HEK293 (cell line): ENCODE data around the gene PRSS8.

ENCODE experiments used
- BCL11A ChIP-seq: fragments of 450-650 bp; formaldehyde crosslinking; IDR thresholded peaks from 2 replicates; pipeline ENCODE4 v1.5.1; 2016; ENCODE audit warnings: low read depth, missing biosample characterization, missing genetic modification characterization
- BCL6B ChIP-seq: fragments of 450-650 bp; formaldehyde crosslinking; IDR thresholded peaks from 2 replicates; pipeline ENCODE4 v1.5.1; 2017; ENCODE audit warnings: missing biosample characterization, missing genetic modification characterization
- CTCF ChIP-seq: fragments of 450-650 bp; formaldehyde crosslinking; IDR thresholded peaks from 2 replicates; pipeline ENCODE4 v1.5.1; 2016; ENCODE audit warnings: missing biosample characterization, missing genetic modification characterization
- KLF17 ChIP-seq: fragments of 450-650 bp; formaldehyde crosslinking; IDR thresholded peaks from 2 replicates; pipeline ENCODE4 v1.5.1; 2016; ENCODE audit warnings: missing biosample characterization, missing genetic modification characterization
- KLF9 ChIP-seq: fragments of 450-650 bp; formaldehyde crosslinking; IDR thresholded peaks from 2 replicates; pipeline ENCODE4 v1.5.1; 2016; ENCODE audit warnings: missing biosample characterization, missing genetic modification characterization, low read depth
- PRDM1 ChIP-seq: fragments of 450-650 bp; formaldehyde crosslinking; IDR thresholded peaks from 2 replicates; pipeline ENCODE4; 2016; ENCODE audit warnings: missing biosample characterization, missing genetic modification characterization
- SCRT1 ChIP-seq: fragments of 450-650 bp; formaldehyde crosslinking; IDR thresholded peaks from 2 replicates; pipeline ENCODE4 v1.5.1; 2016; ENCODE audit warnings: missing biosample characterization, missing genetic modification characterization, borderline replicate concordance
- TSHZ1 ChIP-seq: fragments of 450-650 bp; formaldehyde crosslinking; IDR thresholded peaks from 2 replicates; pipeline ENCODE4 v1.5.1; 2016; ENCODE audit warnings: missing biosample characterization, missing genetic modification characterization, borderline replicate concordance
- ZBTB21 ChIP-seq: fragments of 450-650 bp; formaldehyde crosslinking; IDR thresholded peaks from 2 replicates; pipeline ENCODE4 v1.5.1; 2017; ENCODE audit warnings: missing biosample characterization, missing genetic modification characterization
- ZBTB48 ChIP-seq: fragments of 450-650 bp; formaldehyde crosslinking; IDR thresholded peaks from 2 replicates; pipeline ENCODE4 v1.5.1; 2016; ENCODE audit warnings: missing biosample characterization, missing genetic modification characterization
- ZBTB6 ChIP-seq: fragments of 450-650 bp; formaldehyde crosslinking; IDR thresholded peaks from 2 replicates; pipeline ENCODE4 v1.5.1; 2017; ENCODE audit warnings: missing biosample characterization, missing genetic modification characterization
- ZFP41 ChIP-seq: fragments of 450-650 bp; formaldehyde crosslinking; IDR thresholded peaks from 2 replicates; pipeline ENCODE4 v1.5.1; 2016; ENCODE audit warnings: missing biosample characterization, missing genetic modification characterization, borderline replicate concordance
- ZFP69B ChIP-seq: fragments of 450-650 bp; formaldehyde crosslinking; IDR thresholded peaks from 2 replicates; pipeline ENCODE4 v1.5.1; 2016; ENCODE audit warnings: missing biosample characterization, missing genetic modification characterization
- ZNF155 ChIP-seq: fragments of 450-650 bp; formaldehyde crosslinking; IDR thresholded peaks from 2 replicates; pipeline ENCODE4 v1.5.1; 2016; ENCODE audit warnings: missing biosample characterization, missing genetic modification characterization
- ZNF26 ChIP-seq: fragments of 450-650 bp; formaldehyde crosslinking; IDR thresholded peaks from 2 replicates; pipeline ENCODE4 v1.5.1; 2016; ENCODE audit warnings: missing biosample characterization, missing genetic modification characterization
- ZNF280C ChIP-seq: fragments of 450-650 bp; formaldehyde crosslinking; IDR thresholded peaks from 2 replicates; pipeline ENCODE4 v1.5.1; 2016; ENCODE audit warnings: missing biosample characterization, missing genetic modification characterization
- ZNF335 ChIP-seq: fragments of 450-650 bp; formaldehyde crosslinking; conservative IDR thresholded peaks from 2 replicates; pipeline ENCODE4 v1.5.1; 2016; ENCODE audit warnings: missing biosample characterization, missing genetic modification characterization
- ZNF510 ChIP-seq: fragments of 450-650 bp; formaldehyde crosslinking; IDR thresholded peaks from 2 replicates; pipeline ENCODE4 v1.5.1; 2018; ENCODE audit warnings: mild to moderate bottlenecking, missing genetic modification characterization, missing biosample characterization; ENCODE audit not compliant: insufficient replicate concordance
- ZNF521 ChIP-seq: fragments of 450-650 bp; formaldehyde crosslinking; IDR thresholded peaks from 2 replicates; pipeline ENCODE4 v1.5.1; 2017; ENCODE audit warnings: missing biosample characterization, mild to moderate bottlenecking, missing genetic modification characterization
- ZNF529 ChIP-seq: fragments of 450-650 bp; formaldehyde crosslinking; IDR thresholded peaks from 2 replicates; pipeline ENCODE4 v1.5.1; 2017; ENCODE audit warnings: missing genetic modification characterization, missing biosample characterization; ENCODE audit not compliant: insufficient replicate concordance
- ZNF544 ChIP-seq: fragments of 450-650 bp; formaldehyde crosslinking; IDR thresholded peaks from 2 replicates; pipeline ENCODE4 v1.5.0; 2017; ENCODE audit warnings: missing biosample characterization, missing genetic modification characterization
- ZNF623 ChIP-seq: fragments of 450-650 bp; formaldehyde crosslinking; IDR thresholded peaks from 2 replicates; pipeline ENCODE4 v1.5.1; 2016; ENCODE audit warnings: missing biosample characterization, missing genetic modification characterization
- ZNF658 ChIP-seq: fragments of 450-650 bp; formaldehyde crosslinking; IDR thresholded peaks from 2 replicates; pipeline ENCODE4; 2016; ENCODE audit warnings: missing biosample characterization, missing genetic modification characterization
- ZNF664 ChIP-seq: fragments of 450-650 bp; formaldehyde crosslinking; IDR thresholded peaks from 2 replicates; pipeline ENCODE4 v1.5.1; 2016; ENCODE audit warnings: missing biosample characterization, missing genetic modification characterization
- ZNF776 ChIP-seq: fragments of 450-650 bp; formaldehyde crosslinking; IDR thresholded peaks from 2 replicates; pipeline ENCODE4 v1.5.0; 2017; ENCODE audit warnings: missing biosample characterization, missing genetic modification characterization, borderline replicate concordance

The PRSS8 gene

GRCh38 chr16:31134625-31135534 lies 647 bp downstream of the PRSS8 start (continued):
- TF ChIP-seq TSHZ1, result no peak
- no peak for TF ChIP-seq ZBTB21 (tag by site-specific recombination)
- no peak for TF ChIP-seq ZNF658 (tag by site-specific recombination)
- TF ChIP-seq ZFP69B (tag by site-specific recombination), result no peak
- no peak for TF ChIP-seq ZNF776 (tag by site-specific recombination)
- no peak for TF ChIP-seq SCRT1 (tag by site-specific recombination)
- no peak for TF ChIP-seq KLF9 (tag by site-specific recombination)
- TF ChIP-seq PRDM1 (tag by site-specific recombination), result no peak
- no peak for TF ChIP-seq ZNF521 (tag by site-specific recombination)
- peak; percentile 47; the same call in 1 of the 2 replicates for TF ChIP-seq BCL6B (tag by site-specific recombination)
- TF ChIP-seq ZNF510 (tag by site-specific recombination), result no peak
- TF ChIP-seq ZNF623 (tag by site-specific recombination), result no peak
- no peak for TF ChIP-seq ZBTB6 (tag by site-specific recombination)
- no peak for TF ChIP-seq ZNF544 (tag by site-specific recombination)
- no peak for TF ChIP-seq ZNF155
- TF ChIP-seq ZNF280C (tag by site-specific recombination), result no peak
- TF ChIP-seq ZBTB48 (tag by site-specific recombination), result peak; percentile 48; the same call in 1 of the 2 replicates
- no peak for TF ChIP-seq ZNF529 (tag by site-specific recombination)
- TF ChIP-seq ZNF26, result no peak
- TF ChIP-seq ZNF335, result no peak
- TF ChIP-seq KLF17, result no peak
- TF ChIP-seq ZFP41 (tag by site-specific recombination), result no peak
- no peak for TF ChIP-seq ZNF664
- no peak for TF ChIP-seq CTCF (tag by site-specific recombination)
- TF ChIP-seq BCL11A (tag by site-specific recombination), result no peak
